ENCODE data around the gene ARID1B.
A peak's percentile ranks its signal among the peaks of the same experiment; 100 is the strongest.

Gene ARID1B

DNA sequence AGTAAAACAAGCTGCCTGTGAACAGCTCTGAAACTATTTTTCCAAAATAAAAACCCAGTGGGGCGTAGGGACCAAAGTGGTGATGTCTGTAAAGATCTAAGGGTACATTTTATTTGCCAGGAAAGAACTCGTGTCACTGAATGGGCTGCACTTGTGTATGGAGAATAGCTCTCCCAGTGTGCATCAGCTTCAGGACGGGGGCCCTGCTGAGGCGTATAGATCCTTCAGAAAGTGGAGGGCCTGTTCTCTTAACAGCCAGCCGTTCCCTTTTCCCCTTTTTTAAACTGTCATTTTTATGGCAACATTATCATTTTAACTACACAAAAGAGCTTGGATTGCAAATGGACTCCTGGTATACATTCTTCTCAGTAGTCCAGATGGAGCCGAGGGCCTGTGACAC is 408.8 kb downstream of the ARID1B start:
- DNase-seq (ENCODE audit: low spot score): no peak

DNA sequence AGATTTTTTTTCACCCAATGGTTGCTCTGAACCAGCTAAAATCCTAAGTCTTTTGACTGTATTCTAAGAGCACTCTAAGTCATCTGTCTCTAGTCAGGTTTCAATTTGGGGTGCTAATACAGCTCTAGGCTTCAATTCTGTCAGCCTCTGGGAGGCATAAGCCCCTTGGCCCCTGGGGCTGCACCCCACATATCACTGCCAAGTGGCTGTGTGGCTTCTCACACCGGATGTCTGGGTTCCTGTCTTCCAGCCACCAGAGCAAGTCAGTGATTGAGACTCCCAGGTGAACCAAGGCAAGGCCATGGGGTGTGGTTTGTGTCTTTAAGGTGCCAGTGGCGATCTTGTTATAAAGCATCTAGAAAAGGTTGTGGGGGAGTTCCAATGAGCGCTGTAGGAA is 409.6 kb downstream of the ARID1B start:
- DNase-seq (ENCODE audit: low spot score): no peak

DNA sequence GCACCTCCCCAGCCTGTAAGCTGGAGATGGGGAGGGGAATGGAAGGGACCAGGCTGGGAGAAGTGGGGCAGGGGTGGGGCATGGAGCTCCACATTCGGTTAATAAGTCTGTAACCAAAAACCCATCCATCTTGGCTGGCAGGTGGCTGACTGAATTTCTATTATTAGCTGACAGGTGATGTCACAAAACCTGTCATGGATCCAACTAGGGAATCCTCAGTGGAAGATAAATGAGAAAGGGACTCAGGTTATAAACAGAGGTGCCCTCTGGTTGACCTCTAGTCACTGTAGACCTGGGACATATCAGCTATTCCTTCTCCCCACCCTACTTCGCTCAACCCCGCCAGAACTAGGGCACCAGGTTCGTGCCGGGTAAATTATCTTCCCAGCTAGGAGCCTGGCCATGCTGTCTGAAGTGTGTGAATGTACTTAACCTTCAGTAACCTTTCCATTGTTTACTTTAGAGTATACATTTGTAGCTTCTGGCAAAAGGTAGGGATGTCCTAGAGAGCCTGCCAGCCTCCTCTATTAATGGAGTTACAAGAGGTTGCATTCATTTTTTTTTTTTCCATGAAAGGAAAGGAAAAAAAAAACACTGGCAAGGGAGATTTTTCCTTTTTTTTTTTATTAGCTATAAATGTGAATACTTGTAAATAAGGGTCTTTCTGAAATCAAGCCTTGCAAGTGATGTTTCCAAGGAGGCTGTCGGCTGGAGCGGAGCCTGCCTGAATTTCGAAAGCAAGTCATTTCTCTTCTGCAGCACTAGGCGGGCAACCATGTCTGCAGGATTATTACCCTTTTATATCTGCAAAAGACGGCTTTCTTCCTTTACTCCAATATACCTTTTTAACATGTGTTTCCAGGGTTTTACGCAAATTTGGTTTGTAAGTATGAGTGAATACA is 410.3 kb downstream of the ARID1B start:
- DNase-seq (ENCODE audit: low spot score): no peak

DNA sequence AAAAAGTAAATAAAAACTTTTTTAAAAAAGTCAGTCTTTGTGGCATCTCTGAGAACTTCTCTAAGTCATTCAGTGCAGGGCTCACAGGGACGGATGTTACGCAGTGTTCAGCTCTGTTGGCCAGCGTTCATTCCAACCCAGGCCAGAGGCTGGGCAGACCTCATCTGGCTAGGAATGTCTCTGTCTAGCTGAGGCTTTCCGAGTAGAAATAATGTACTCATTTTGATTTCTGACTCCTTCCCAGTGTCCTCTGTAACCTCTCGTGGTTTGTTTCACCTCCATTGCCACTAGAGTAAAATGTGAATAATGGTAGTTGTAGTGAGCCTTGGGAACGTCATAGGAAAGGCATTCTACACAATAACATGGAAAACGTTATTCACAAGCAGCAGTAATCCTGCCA is 411.0 kb downstream of the ARID1B start:
- no peak for DNase-seq (ENCODE audit: low spot score)

DNA sequence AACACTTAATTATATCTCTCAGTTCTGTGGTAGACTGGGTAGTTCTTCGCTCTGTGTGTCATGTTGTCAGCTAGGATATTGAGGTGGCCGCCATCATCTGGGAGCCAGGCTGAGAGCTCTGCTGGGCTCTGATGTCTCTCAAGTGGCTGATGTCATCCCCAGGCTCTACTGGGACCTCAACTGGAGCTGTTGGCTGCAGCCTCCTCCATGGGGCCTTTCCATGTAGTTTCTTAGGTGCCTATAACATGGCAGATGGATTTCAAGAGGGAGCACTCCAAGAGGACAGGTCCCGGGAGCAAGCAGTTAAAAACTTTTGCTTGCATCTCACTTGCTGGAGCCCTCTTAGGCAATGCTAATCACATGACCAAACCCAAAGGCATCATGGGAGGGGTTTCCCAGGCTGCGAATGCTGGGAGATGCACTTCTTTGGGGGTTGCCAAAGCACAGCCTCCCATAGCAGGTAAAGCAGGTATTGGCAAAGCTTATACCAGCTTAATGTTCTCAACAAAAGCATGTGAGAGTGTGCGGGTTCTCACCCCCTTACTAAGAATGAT is 416.3 kb downstream of the ARID1B start:
- DNase-seq (ENCODE audit: low spot score): no peak

DNA sequence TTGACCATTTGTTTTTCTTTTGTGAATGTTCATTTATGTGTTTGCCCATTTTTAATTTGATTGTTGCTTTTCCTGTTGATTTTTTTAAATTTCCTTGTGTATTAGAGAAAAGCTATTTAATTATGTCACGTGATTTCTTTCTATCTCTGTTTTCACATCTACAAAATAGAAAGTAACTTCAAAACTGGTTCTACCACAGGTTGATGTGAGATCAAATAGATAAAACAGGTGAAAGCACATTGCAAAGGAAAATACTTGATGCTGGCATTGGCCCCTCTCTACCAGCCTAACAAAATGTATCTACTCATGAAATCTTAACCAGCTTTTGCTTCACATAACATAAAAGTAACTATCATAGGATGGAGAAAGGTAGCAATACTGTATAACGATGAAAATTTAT is 416.9 kb downstream of the ARID1B start:
- DNase-seq (ENCODE audit: low spot score): no peak

DNA sequence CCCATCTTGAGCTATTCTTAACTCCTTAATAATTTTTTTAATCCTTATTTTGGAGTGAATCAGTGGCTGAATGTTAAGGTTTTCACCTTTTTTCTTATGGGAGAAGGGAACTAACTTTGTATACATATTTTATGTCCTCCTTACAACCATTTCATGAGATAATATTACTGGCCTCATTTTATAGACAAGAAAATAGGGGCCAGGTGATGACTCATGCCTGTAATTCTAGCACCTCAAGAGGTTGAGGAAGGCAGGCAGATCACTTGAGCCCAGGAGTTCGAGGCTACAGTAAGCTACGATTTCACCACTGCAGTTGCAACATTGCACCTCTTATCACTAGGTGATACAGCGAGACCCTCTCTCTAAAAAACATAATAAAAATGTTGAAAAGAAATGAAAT is 417.5 kb downstream of the ARID1B start:
- DNase-seq (ENCODE audit: low spot score): no peak

DNA sequence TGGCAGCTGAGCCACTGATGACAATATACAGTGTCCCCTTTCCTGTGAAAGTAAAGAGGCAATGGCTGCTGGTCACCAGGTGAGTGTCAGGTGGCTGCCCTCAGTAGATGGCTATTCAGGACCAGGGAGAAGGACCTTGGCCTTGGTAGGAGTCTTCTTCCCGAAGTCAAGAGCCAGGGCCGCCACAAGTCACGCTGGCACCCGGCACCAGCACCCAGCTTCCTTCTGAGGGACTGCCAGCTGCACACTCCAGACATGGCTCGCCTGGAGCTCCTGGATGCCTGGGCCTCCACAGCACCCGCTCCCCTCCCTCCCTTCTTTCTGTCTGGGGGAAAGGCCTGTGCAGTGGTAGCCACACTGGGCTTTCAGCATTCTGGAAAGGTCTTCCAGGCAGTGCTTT is 419.2 kb downstream of the ARID1B start:
- no peak for DNase-seq (ENCODE audit: low spot score)

DNA sequence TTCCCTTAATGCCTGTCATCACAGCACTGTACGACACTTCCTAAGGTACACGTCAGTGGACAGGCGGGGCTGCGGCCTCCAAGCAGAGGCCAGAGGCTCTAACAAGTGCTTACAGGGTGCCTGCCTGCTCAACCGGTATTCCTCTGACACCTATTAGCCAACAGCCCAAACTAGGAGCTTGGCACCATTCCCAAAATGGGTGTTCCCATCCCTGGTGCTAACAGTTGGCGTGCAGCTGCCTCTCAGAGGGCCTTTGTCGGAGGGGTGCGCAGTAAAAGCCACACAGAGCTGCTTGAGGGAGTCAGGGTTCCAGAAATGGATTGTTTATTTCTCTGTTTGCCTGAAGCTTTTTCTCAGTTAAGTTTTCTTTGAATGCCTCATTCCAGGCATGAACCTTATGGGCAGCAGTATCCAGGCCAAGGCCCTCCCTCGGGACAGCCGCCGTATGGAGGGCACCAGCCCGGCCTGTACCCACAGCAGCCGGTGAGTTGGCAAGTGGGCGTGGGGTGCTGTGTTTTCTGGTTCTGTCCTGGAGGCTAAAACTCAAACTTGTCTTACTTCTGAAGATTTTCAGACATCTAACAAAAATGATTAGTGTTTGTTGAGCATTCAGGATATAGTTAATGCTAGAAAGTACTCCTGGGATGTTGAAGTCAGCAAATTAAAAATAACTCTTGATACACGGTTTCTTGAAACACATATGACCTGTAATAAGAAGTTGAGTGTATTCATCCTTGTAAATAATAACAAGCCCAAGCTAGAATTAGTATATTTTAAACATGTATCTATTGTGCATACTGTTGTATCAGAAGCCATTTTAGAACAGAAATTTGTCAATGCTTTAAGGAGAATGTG is 421.5 kb downstream of the ARID1B start:
- DNase-seq (ENCODE audit: low spot score): no peak

DNA sequence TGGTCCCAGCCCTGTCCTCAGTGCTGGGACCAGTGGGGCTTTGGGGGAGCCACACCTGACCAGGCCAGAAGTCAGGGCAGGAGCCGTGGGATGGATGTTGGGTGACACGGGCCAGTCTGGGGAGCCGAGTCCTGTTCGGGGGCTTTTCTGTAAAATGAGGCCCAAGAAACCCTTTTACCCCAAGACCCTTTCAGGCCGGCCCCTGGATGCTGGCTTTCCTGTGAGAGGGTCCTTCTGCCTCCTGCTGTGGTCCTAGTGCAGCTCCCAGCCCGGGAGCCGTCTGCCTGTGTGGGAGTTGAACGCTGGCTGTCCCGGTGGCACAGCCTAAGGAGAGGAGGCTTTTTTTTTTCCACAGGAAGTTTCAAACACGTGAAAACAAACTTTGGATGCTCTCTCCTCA is 422.9 kb downstream of the ARID1B start:
- no peak for DNase-seq (ENCODE audit: low spot score)

DNA sequence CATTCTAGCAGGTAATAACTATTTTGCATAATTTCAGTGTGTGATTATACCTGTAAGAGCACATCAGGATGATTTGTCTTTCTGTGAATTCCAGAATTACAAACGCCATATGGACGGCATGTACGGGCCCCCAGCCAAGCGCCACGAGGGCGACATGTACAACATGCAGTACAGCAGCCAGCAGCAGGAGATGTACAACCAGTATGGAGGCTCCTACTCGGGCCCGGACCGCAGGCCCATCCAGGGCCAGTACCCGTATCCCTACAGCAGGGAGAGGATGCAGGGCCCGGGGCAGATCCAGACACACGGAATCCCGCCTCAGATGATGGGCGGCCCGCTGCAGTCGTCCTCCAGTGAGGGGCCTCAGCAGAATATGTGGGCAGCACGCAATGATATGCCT is 423.4 kb downstream of the ARID1B start:
- no peak for DNase-seq (ENCODE audit: low spot score)

DNA sequence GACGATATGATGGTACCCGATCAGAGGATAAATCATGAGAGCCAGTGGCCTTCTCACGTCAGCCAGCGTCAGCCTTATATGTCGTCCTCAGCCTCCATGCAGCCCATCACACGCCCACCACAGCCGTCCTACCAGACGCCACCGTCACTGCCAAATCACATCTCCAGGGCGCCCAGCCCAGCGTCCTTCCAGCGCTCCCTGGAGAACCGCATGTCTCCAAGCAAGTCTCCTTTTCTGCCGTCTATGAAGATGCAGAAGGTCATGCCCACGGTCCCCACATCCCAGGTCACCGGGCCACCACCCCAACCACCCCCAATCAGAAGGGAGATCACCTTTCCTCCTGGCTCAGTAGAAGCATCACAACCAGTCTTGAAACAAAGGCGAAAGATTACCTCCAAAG is 423.9 kb downstream of the ARID1B start:
- DNase-seq (ENCODE audit: low spot score): no peak

DNA sequence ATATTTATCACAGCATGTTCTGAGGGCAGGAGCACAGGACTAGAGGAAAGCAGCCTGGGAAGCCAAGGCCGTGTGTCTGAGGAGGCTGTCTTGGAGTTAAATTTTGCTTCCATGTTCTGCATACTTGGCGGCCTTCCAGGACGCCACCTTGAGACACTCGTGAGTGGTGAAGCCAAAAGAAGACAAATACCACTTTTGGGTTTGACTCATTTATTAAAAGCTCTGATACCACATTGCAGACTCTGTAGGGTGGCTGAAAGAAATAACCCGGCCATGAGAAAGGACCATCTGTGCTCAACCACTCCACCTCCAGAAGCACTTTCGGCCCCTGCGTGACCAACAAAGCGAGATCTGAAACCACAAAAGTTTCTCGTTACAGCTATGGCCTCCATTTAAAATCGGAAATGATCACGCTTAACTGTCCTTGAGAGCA is 426.1 kb downstream of the ARID1B start:
- DNase-seq (ENCODE audit: low spot score): no peak

DNA sequence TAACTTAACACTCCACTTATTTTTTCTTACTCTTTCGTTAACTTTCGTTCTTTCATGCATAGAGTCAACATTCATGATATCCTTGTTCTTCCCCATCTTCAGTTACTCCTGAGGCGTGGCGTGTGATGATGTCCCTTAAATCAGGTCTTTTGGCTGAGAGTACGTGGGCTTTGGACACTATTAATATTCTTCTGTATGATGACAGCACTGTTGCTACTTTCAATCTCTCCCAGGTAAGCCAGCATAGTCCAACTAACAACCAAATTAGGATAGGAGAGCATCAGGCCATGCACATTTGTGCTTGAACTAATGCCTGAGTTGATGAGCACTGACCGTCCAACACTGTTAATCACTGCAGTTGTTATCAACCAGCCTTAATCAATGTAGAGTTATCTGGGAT is 426.6 kb downstream of the ARID1B start:
- DNase-seq (ENCODE audit: low spot score): no peak

DNA sequence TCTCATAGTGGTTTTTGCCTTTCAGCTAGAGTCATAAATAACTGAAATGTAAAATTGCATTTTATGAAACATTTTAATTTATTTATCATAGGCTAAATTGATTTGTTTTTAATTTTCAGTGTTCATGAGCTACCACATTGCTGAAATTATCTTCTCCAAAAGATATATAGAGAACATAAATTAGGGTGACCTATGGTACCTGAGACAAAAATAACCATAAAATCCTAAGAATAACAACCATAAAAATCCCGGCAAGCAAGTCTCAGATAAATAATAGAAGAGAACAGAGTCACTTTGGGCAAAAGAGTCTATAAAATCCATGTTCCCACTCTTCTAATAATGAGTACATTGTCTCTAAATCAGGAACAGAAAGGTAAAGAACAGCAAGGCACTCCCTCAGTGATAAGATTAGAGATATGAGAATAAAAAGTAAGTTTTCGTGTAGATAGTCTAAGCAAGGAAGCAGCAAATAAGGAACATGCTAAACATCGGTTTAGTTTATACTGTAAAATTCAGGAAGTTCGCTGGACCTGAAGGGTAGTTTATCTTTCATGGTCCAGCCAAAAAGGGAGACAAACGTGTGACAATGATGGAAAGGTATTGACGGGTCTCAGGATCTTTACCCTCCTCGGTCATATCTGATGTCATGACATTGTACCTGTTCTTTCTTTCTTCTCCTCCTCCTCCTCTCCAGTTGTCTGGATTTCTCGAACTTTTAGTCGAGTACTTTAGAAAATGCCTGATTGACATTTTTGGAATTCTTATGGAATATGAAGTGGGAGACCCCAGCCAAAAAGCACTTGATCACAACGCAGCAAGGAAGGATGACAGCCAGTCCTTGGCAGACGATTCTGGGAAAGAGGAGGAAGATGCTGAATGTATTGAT is 428.5 kb downstream of the ARID1B start:
- DNase-seq (ENCODE audit: low spot score): no peak

DNA sequence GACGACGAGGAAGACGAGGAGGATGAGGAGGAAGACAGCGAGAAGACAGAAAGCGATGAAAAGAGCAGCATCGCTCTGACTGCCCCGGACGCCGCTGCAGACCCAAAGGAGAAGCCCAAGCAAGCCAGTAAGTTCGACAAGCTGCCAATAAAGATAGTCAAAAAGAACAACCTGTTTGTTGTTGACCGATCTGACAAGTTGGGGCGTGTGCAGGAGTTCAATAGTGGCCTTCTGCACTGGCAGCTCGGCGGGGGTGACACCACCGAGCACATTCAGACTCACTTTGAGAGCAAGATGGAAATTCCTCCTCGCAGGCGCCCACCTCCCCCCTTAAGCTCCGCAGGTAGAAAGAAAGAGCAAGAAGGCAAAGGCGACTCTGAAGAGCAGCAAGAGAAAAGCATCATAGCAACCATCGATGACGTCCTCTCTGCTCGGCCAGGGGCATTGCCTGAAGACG is 429.2 kb downstream of the ARID1B start:
- no peak for DNase-seq (ENCODE audit: low spot score)

DNA sequence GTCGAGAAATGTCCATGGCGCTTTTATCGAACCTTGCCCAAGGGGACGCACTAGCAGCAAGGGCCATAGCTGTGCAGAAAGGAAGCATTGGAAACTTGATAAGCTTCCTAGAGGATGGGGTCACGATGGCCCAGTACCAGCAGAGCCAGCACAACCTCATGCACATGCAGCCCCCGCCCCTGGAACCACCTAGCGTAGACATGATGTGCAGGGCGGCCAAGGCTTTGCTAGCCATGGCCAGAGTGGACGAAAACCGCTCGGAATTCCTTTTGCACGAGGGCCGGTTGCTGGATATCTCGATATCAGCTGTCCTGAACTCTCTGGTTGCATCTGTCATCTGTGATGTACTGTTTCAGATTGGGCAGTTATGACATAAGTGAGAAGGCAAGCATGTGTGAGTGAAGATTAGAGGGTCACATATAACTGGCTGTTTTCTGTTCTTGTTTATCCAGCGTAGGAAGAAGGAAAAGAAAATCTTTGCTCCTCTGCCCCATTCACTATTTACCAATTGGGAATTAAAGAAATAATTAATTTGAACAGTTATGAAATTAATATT is 430.4 kb downstream of the ARID1B start:
- DNase-seq (ENCODE audit: low spot score): no peak

DNA sequence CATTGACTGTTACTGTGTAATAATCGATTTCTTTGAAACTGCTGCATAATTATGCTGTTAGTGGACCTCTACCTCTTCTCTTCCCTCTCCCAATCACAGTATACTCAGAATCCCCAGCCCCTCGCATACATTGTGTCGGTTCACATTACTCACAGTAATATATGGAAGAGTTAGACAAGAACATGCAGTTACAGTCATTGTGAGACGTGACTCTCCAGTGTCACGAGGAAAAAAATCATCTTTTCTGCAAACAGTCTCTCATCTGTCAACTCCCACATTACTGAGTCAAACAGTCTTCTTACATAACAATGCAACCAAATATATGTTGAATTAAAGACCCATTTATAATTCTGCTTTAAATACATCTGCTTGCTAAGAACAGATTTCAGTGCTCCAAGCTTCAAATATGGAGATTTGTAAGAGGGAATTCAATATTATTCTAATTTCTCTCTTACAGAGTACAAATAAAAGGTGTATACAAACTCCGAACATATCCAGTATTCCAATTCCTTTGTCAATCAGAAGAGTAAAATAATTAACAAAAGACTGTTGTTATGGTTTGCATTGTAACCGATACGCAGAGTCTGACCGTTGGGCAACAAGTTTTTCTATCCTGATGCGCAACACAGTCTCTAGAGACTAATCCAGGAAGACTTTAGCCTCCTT is 432.8 kb downstream of the ARID1B start:
- peak; percentile 8 for DNase-seq (ENCODE audit: low spot score)

DNA sequence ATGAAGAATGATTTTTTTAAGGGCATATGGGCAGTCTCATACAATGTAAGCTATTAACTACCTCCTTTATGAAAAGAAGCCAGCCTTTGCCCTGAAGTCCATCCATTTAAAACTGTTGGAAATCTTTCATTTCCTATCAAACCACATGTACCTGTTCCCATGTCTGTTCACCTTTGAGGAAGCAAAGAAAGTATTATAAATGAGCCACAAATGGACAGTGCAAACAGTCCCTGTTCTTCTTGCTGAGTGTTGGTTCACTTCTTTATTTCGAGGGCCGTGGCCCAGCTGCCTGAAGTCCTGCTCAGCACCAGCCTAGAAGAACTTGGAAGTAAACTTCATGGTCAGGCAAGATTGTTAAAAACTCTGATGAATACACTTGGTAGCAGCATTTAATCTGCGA is 433.8 kb downstream of the ARID1B start:
- DNase-seq (ENCODE audit: low spot score): no peak

DNA sequence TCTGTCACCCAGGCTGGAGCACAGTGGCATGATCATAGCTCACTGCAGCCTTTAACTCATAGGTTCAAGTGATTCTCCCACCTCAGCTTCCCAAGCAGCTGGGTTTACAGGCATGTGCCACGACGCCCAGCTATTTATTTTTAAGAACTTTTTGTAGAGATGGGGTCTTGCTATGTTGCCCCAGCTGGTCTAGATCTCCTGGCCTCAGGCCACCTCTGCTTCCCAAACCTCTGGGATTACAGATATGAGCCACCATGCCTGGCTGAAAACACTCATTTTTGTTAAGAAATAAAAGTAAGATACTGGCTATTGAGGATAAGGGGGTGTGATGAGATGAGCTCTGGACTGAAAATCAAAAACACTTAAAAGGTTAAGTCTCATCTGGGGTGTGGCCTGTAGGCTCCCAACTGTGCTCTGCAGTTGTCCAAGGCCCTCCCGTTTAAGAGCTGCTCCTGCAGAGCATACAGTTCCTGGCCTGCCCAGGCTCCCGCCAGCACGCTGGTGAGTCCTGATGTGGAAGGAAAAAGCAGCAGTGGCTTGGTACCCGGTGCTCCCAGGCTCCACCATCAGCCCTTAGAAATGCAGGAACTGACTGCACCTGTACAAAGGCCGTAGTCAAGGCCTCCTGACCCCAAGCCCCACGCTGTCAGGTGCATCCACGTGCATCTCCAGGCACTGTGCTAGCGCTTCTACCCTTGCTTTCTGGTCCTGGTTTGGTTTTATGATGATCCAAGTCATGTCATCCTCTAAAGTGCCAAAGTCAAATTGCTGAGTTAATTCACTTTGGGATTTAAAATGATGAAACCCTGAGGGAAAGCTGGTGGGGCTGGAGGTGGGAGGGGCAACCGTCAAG is 434.7 kb downstream of the ARID1B start:
- no peak for DNase-seq (ENCODE audit: low spot score)

All from COLO829 (cell line).